ENCODE measurements around the gene C5orf52. TPM values are rescaled to one million over a fixed set of nuclear protein-coding genes. Genes with fewer than 3 reads are reported as not detected.

Gene C5orf52
- total RNA-seq, 1 donor from 2014 or later: not detected

GRCh38 chr5:157714596-157714864 lies 43.2 kb downstream of the C5orf52 start:
- peak; percentile 47 for DNase-seq (ENCODE audit: low read depth)
- FAIRE-seq: no peak
- peak overlapping the region; percentile 24 for H3K27ac ChIP-seq (ENCODE audit: low read depth, low read length)

GRCh38 chr5:157718519-157718918 lies 47.2 kb downstream of the C5orf52 start:
- FAIRE-seq (peak; percentile 20), DNase-seq (ENCODE audit: low read depth) (peak; percentile 53)
- peaks cover 4% of the 10 kb centered on the region for H3K36me3 Mint-ChIP-seq (ENCODE audit: low read depth, unreplicated experiment)

More at GRCh38 chr5:157714596-157714864, 43.2 kb downstream of the C5orf52 start:
- Histone ChIP-seq H4K20me1 (ENCODE audit: insufficient read depth, low read length) (no peaks in the 10 kb centered on the region), H3K4me1 (ENCODE audit: insufficient read depth, low read length) (peaks cover 30% of the 10 kb centered on the region), H3K36me3 (ENCODE audit: insufficient read depth, low read length) (no peaks in the 10 kb centered on the region), H3K79me2 (ENCODE audit: insufficient read depth, low read length) (no peaks in the 10 kb centered on the region), H3K9me3 (ENCODE audit: insufficient read depth, low read depth, low read length) (no peaks in the 10 kb centered on the region), H3K9ac (ENCODE audit: low read length) (no peak overlapping the region), H2AFZ (ENCODE audit: low read depth, low read length) (no peak overlapping the region), H3K4me3 (ENCODE audit: insufficient read depth, low read depth, low read length) (no peak overlapping the region), H3K4me2 (ENCODE audit: low read length) (peak overlapping the region; percentile 36), H3K27me3 (ENCODE audit: insufficient read depth, low read length) (no peaks in the 10 kb centered on the region)
- Mint-ChIP-seq H3K4me3 (ENCODE audit: unreplicated experiment) (no peak overlapping the region), H3K9me3 (ENCODE audit: unreplicated experiment) (no peaks in the 10 kb centered on the region), H3K27ac (ENCODE audit: unreplicated experiment) (peak overlapping the region; percentile 2), H3K36me3 (ENCODE audit: low read depth, unreplicated experiment) (no peaks in the 10 kb centered on the region), H3K27me3 (ENCODE audit: low read depth, unreplicated experiment) (no peaks in the 10 kb centered on the region), H3K4me1 (ENCODE audit: low read depth, unreplicated experiment) (peaks cover 24% of the 10 kb centered on the region)
- TF ChIP-seq CTCF (IDR thresholded peaks at IDR 0.05; ENCODE audit: insufficient read depth, low read depth, low read length) (no peak), EZH2 (IDR thresholded peaks at IDR 0.05; ENCODE audit: insufficient read depth, low read length) (no peak)

More at GRCh38 chr5:157718519-157718918, 47.2 kb downstream of the C5orf52 start:
- H3K27me3 Mint-ChIP-seq (ENCODE audit: low read depth, unreplicated experiment): no peaks in the 10 kb centered on the region
- H3K9me3 Mint-ChIP-seq (ENCODE audit: unreplicated experiment): peaks cover 6% of the 10 kb centered on the region
- peak overlapping the region; percentile 47 for H3K27ac ChIP-seq (ENCODE audit: low read depth, low read length)
- H3K9me3 ChIP-seq (ENCODE audit: insufficient read depth, low read depth, low read length): no peaks in the 10 kb centered on the region
- no peak overlapping the region for H3K27ac Mint-ChIP-seq (ENCODE audit: unreplicated experiment)
- H3K4me1 ChIP-seq (ENCODE audit: insufficient read depth, low read length): peaks cover 20% of the 10 kb centered on the region
- H3K79me2 ChIP-seq (ENCODE audit: insufficient read depth, low read length): no peaks in the 10 kb centered on the region
- TF ChIP-seq CTCF (IDR thresholded peaks at IDR 0.05; ENCODE audit: insufficient read depth, low read depth, low read length) (peak; percentile 61), EZH2 (IDR thresholded peaks at IDR 0.05; ENCODE audit: insufficient read depth, low read length) (no peak)
- H3K4me3 ChIP-seq (ENCODE audit: insufficient read depth, low read depth, low read length): no peak overlapping the region
- no peaks in the 10 kb centered on the region for H3K36me3 ChIP-seq (ENCODE audit: insufficient read depth, low read length)
- H3K27me3 ChIP-seq (ENCODE audit: insufficient read depth, low read length): no peaks in the 10 kb centered on the region
- no peaks in the 10 kb centered on the region for H4K20me1 ChIP-seq (ENCODE audit: insufficient read depth, low read length)
- H3K4me3 Mint-ChIP-seq (ENCODE audit: unreplicated experiment): no peak overlapping the region
- H3K9ac ChIP-seq (ENCODE audit: low read length): peak overlapping the region; percentile 33
- H2AFZ ChIP-seq (ENCODE audit: low read depth, low read length): no peak overlapping the region
- peak overlapping the region; percentile 66 for H3K4me2 ChIP-seq (ENCODE audit: low read length)
- peaks cover 16% of the 10 kb centered on the region for H3K4me1 Mint-ChIP-seq (ENCODE audit: low read depth, unreplicated experiment)

All from astrocyte (in vitro differentiated cells and primary cell).